ENCODE measurements around the gene PPY.
"Not testable (repeated sequence)": the region's sequence is repeated elsewhere in the genome, so short reads cannot be mapped to it uniquely, and the experiment has no call there.

PPY gene

GRCh38 chr17:43905985-43906852 lies 36.1 kb downstream of the PPY start:
- no peak for DNase-seq (ENCODE audit: low read depth in 2 of 3, low spot score in 1 of 3)

- DNase-seq (ENCODE audit: low read depth in 2 of 3, low spot score in 1 of 3) = no peak
These were observed 36.8 kb downstream of the PPY start for GRCh38 chr17:43905400-43905984.

GRCh38 chr17:43901861-43902589 lies 40.3 kb downstream of the PPY start:
- no peak for DNase-seq (ENCODE audit: low read depth in 2 of 3, low spot score in 1 of 3)

- DNase-seq (ENCODE audit: low read depth in 2 of 3, low spot score in 1 of 3) = no peak
These were observed 41.2 kb downstream of the PPY start for GRCh38 chr17:43900858-43901754.

- peak; percentile 78 to 81 (median 79) for DNase-seq (ENCODE audit: low read depth in 2 of 3, low spot score in 1 of 3)
These were observed 42.0 kb downstream of the PPY start for GRCh38 chr17:43900183-43900857.

- DNase-seq (ENCODE audit: low read depth in 2 of 3, low spot score in 1 of 3) = no peak
These were observed 43.8 kb downstream of the PPY start for GRCh38 chr17:43898446-43898845.

- no peak for DNase-seq (ENCODE audit: low read depth in 2 of 3, low spot score in 1 of 3)
These were observed 44.4 kb downstream of the PPY start for GRCh38 chr17:43897831-43898230.

- DNase-seq (ENCODE audit: low read depth in 2 of 3, low spot score in 1 of 3) = not testable (repeated sequence)
These were observed 47.8 kb downstream of the PPY start for GRCh38 chr17:43894494-43894893.

GRCh38 chr17:43892647-43892952 lies 49.7 kb downstream of the PPY start:
- DNase-seq (ENCODE audit: low read depth in 2 of 3, low spot score in 1 of 3) = no peak

- no peak for DNase-seq (ENCODE audit: low read depth in 2 of 3, low spot score in 1 of 3)
These were observed 50.2 kb downstream of the PPY start for GRCh38 chr17:43891851-43892646.
